Panc1 (cell line): ENCODE data around the gene ANKRD13D. TPM values are rescaled to one million over a fixed set of nuclear protein-coding genes. Genes with fewer than 3 reads are reported as not detected.

Experiments used
- ATAC-seq: fragments of 200-7000 bp; cut with Tn5 transposase; 2 replicates; pipeline ENCODE4 v1.9.1; 2020; ENCODE audit warnings: mild to moderate bottlenecking, moderate library complexity
- BruUV-seq: library from RNA; stranded (reverse); fragments of 400-500 nt; replicated peaks from 2 replicates; lab custom pipeline; 2021; lab: Mats Ljungman, UMichigan
- CTCF ChIA-PET: fragments of 300-600 bp; sonication (Branson Sonifier 250); formaldehyde crosslinking; loops from one replicate; lab custom pipeline; 2022; ENCODE audit warnings: antibody characterized with exemption; lab: Charles Lee
- POLR2A ChIA-PET: fragments of 300-600 bp; sonication (Branson Sonifier 250); formaldehyde crosslinking; loops from one replicate; lab custom pipeline; 2022; ENCODE audit warnings: antibody characterized with exemption; lab: Charles Lee
- DNase-seq: peaks from one replicate; pipeline ENCODE4 v3.0.0-alpha.2; 2010; ENCODE audit warnings: low read depth, low spot score
- H3K27ac ChIP-seq: 2 replicates; pipeline ENCODE4 v1.5.1; 2011; ENCODE audit warnings: mild to moderate bottlenecking, low read length, inconsistent platforms
- H3K27me3 ChIP-seq: fragments of 200-500 bp; sonication (Bioruptor generic); 2 replicates; pipeline ENCODE4 v1.6.0; 2014; ENCODE audit warnings: low read length, inconsistent platforms; ENCODE audit not compliant: control insufficient read depth, insufficient read depth
- H3K36me3 ChIP-seq: fragments of 200-500 bp; sonication (Bioruptor generic); 2 replicates; pipeline ENCODE4 v1.5.1; 2014; ENCODE audit warnings: inconsistent platforms, mild to moderate bottlenecking, low read length, moderate library complexity; ENCODE audit not compliant: control insufficient read depth, insufficient read depth
- H3K4me1 ChIP-seq: 2 replicates; pipeline ENCODE4 v1.5.1; 2011; ENCODE audit warnings: inconsistent platforms, mild to moderate bottlenecking, low read length, moderate library complexity; ENCODE audit not compliant: control insufficient read depth, insufficient read depth
- H3K4me3 ChIP-seq, 2 experiments: 2 replicates each; pipeline ENCODE4 v1.5.1; 2011 to 2012; ENCODE audit warnings: low read depth in 2 of 2, low read length in 2 of 2, mild to moderate bottlenecking in 2 of 2, inconsistent platforms in 1 of 2, moderate library complexity in 1 of 2
- H3K9me3 ChIP-seq: fragments of 200-500 bp; sonication (Bioruptor generic); 2 replicates; pipeline ENCODE4 v1.5.1; 2014; ENCODE audit warnings: low read depth, mild to moderate bottlenecking, inconsistent platforms, low read length, moderate library complexity; ENCODE audit not compliant: control insufficient read depth, insufficient read depth
- CTCF ChIP-seq: fragments of 450-650 bp; IDR thresholded peaks from 2 replicates; pipeline ENCODE4 v1.5.1; 2017; ENCODE audit warnings: mild to moderate bottlenecking
- POLR2AphosphoS5 ChIP-seq: IDR thresholded peaks from 2 replicates; pipeline ENCODE4 v1.6.1; 2012; ENCODE audit warnings: mild to moderate bottlenecking, low read depth, low read length, moderate library complexity
- SIN3A ChIP-seq: IDR thresholded peaks from 2 replicates; pipeline ENCODE4 v1.6.1; 2012; ENCODE audit warnings: low read depth, mild to moderate bottlenecking, low read length, moderate library complexity, borderline replicate concordance; ENCODE audit not compliant: insufficient read depth
- TCF7L2 ChIP-seq: IDR thresholded peaks from 2 replicates; pipeline ENCODE4 v1.6.1; 2011; ENCODE audit warnings: mild to moderate bottlenecking, low read depth, low read length, inconsistent platforms
- in situ Hi-C: cut with HindIII; loops from 2 replicates; pipeline ENCODE4 v1.10.0; 2016; ENCODE audit warnings: low sequenced_read_pairs, low pct_unique_long_range_greater_than_20kb
- intact Hi-C: fragments of 100-400 bp; cut with micrococcal nuclease; formaldehyde crosslinking; loops from one replicate; pipeline ENCODE4 v1.10.0; 2022; ENCODE audit not compliant: unreplicated experiment
- total RNA-seq: library from RNA; stranded (reverse); gene quantifications from one replicate; pipeline ENCODE4 v1.2.1, GENCODE V29; 2021; ENCODE audit not compliant: unreplicated experiment
- TF ChIP-seq, protein P1 (sequence below), 2 experiments: IDR thresholded peaks; 2 replicates each; pipeline ENCODE4 v1.6.1; 2011 to 2012; ENCODE audit warnings: low read depth in 2 of 2, control low read depth in 1 of 2, low read length in 1 of 2, mild to moderate bottlenecking in 1 of 2, moderate library complexity in 1 of 2; ENCODE audit not compliant: insufficient read depth in 1 of 2

ANKRD13D gene
- total RNA-seq, 1 experiment from 2014 or later, result 76.5 TPM

GRCh38 chr11:67243051-67243450, 46.1 kb upstream of the ANKRD13D start:
- CTCF ChIA-PET, result no interaction called here
- in situ Hi-C loops, result no loop called here
- Histone ChIP-seq H3K9me3 (no peaks in the 10 kb centered on the region), H3K27me3 (no peaks in the 10 kb centered on the region), H3K36me3 (peaks cover 34% of the 10 kb centered on the region), H3K4me1 (peaks cover 28% of the 10 kb centered on the region), H3K27ac (no peak overlapping the region), H3K4me3 (no peak overlapping the region)
- ATAC-seq (no peak), DNase-seq (no peak)
- TF ChIP-seq CTCF, result no peak
- no peak for TF ChIP-seq SIN3A
- no peak for TF ChIP-seq POLR2AphosphoS5
- no peak for TF ChIP-seq TCF7L2
- TF ChIP-seq, protein P1, sequence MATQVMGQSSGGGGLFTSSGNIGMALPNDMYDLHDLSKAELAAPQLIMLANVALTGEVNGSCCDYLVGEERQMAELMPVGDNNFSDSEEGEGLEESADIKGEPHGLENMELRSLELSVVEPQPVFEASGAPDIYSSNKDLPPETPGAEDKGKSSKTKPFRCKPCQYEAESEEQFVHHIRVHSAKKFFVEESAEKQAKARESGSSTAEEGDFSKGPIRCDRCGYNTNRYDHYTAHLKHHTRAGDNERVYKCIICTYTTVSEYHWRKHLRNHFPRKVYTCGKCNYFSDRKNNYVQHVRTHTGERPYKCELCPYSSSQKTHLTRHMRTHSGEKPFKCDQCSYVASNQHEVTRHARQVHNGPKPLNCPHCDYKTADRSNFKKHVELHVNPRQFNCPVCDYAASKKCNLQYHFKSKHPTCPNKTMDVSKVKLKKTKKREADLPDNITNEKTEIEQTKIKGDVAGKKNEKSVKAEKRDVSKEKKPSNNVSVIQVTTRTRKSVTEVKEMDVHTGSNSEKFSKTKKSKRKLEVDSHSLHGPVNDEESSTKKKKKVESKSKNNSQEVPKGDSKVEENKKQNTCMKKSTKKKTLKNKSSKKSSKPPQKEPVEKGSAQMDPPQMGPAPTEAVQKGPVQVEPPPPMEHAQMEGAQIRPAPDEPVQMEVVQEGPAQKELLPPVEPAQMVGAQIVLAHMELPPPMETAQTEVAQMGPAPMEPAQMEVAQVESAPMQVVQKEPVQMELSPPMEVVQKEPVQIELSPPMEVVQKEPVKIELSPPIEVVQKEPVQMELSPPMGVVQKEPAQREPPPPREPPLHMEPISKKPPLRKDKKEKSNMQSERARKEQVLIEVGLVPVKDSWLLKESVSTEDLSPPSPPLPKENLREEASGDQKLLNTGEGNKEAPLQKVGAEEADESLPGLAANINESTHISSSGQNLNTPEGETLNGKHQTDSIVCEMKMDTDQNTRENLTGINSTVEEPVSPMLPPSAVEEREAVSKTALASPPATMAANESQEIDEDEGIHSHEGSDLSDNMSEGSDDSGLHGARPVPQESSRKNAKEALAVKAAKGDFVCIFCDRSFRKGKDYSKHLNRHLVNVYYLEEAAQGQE (IDR thresholded peaks at IDR 0.05; ENCODE audit: insufficient read depth in 1 of 2, low read depth in 2 of 2, low read length in 1 of 2), result no peak
- intact Hi-C loops, result no loop called here
- BruUV-seq, result no TSS peak
- POLR2A ChIA-PET, result interaction anchor here (0.5 kb wide), 1 partner anchor 101 kb away, joined by 14 read pairs; no protein-coding TSS in a partner anchor

GRCh38 chr11:67245046-67245445, 44.1 kb upstream of the ANKRD13D start:
- ChIA-PET CTCF (no interaction called here), POLR2A (no interaction called here)
- no peaks in the 10 kb centered on the region for H3K9me3 ChIP-seq
- ATAC-seq, result no peak
- no peak overlapping the region for H3K27ac ChIP-seq
- TF ChIP-seq TCF7L2 (no peak), POLR2AphosphoS5 (no peak), SIN3A (no peak), CTCF (no peak)
- TF ChIP-seq, protein P1 (IDR thresholded peaks at IDR 0.05; ENCODE audit: insufficient read depth in 1 of 2, low read depth in 2 of 2, low read length in 1 of 2), result no peak
- H3K4me1 ChIP-seq, result peaks cover 16% of the 10 kb centered on the region
- no TSS peak for BruUV-seq
- in situ Hi-C loops (no loop called here), intact Hi-C loops (no loop called here)
- DNase-seq, result no peak
- no peak overlapping the region for H3K4me3 ChIP-seq
- H3K27me3 ChIP-seq, result no peaks in the 10 kb centered on the region
- peaks cover 53% of the 10 kb centered on the region for H3K36me3 ChIP-seq
